ENCODE results near the gene CCDC15.
"Not testable (repeated sequence)": the region's sequence is repeated elsewhere in the genome, so short reads cannot be mapped to it uniquely, and the experiment has no call there.

CCDC15 gene

DNA sequence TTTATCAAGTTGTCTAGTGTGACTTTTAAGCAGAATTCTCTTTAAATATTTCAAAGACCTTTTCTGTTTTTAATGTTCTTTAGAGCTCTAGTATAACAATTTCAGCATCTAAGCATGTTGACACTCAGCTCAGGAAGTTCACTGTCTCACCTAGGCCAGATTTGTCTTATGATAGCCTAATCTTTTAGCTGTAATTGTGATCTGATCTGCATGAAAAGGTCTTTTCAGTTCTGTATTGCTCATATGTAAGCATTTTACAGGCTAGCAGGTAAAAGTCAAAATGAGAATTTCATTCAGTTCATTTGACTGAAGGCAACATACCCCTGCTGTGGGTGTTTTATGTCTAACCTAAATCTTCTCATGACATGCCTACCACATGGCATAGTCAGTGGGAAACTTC lies 62.4 kb downstream of the CCDC15 start:
- no peak for DNase-seq (ENCODE audit: low spot score)
- in situ Hi-C loops (cut with MboI; ENCODE audit: low pct_unique_long_range_greater_than_20kb, low sequenced_read_pairs, unreplicated experiment) = no loop called here
- TF ChIP-seq, protein P1, sequence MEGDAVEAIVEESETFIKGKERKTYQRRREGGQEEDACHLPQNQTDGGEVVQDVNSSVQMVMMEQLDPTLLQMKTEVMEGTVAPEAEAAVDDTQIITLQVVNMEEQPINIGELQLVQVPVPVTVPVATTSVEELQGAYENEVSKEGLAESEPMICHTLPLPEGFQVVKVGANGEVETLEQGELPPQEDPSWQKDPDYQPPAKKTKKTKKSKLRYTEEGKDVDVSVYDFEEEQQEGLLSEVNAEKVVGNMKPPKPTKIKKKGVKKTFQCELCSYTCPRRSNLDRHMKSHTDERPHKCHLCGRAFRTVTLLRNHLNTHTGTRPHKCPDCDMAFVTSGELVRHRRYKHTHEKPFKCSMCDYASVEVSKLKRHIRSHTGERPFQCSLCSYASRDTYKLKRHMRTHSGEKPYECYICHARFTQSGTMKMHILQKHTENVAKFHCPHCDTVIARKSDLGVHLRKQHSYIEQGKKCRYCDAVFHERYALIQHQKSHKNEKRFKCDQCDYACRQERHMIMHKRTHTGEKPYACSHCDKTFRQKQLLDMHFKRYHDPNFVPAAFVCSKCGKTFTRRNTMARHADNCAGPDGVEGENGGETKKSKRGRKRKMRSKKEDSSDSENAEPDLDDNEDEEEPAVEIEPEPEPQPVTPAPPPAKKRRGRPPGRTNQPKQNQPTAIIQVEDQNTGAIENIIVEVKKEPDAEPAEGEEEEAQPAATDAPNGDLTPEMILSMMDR (IDR thresholded peaks at IDR 0.05; ENCODE audit: extremely low read depth, insufficient read depth, missing control alignments) = no peak

DNA sequence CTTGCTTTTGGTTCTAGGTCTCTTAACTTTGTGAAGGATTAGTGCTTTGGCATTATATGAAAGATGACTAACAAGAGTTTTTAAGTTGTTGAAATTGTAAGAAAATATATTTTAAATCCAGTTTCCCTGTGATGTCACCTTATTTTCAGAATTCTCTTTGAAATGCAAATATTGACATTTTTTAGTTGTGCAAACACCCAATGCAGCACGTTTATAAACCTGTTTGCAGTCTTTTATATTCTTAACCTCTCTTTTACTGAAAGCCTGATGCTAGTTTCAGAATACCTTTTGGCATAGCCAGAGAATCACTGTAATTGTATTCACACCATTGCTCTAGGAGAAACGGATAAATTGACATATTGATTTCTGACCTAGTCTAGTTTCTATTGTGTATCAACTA lies 66.3 kb downstream of the CCDC15 start:
- TF ChIP-seq, protein P1 (IDR thresholded peaks at IDR 0.05; ENCODE audit: extremely low read depth, insufficient read depth, missing control alignments) = no peak

DNA sequence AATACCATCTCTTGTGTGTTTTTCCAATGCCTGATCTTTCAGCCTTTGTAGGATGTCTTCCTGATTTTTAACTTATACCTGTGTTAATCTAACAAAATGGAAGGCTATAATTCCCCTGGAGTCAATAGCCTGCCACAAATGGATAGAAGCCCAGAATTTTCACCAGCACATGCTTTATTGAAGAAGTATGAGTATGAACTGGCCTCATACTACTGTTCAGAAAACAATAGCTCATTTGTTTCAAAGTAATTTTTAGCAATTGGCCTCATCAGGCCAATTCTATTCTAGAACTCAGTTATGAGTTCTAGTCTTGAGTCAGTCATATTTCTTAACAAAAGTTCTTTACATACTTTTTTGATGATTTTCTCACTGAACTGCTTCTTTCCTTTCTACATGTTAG lies 68.5 kb downstream of the CCDC15 start:
- in situ Hi-C loops (cut with MboI; ENCODE audit: low pct_unique_long_range_greater_than_20kb, low sequenced_read_pairs, unreplicated experiment) = no loop called here
- no peak for DNase-seq (ENCODE audit: low spot score)
- TF ChIP-seq, protein P1 (IDR thresholded peaks at IDR 0.05; ENCODE audit: extremely low read depth, insufficient read depth, missing control alignments) = no peak

More for the DNA sequence above, 66.3 kb downstream of the CCDC15 start:
- no peak for DNase-seq (ENCODE audit: low spot score)
- in situ Hi-C loops (cut with MboI; ENCODE audit: low pct_unique_long_range_greater_than_20kb, low sequenced_read_pairs, unreplicated experiment) = no loop called here

DNA sequence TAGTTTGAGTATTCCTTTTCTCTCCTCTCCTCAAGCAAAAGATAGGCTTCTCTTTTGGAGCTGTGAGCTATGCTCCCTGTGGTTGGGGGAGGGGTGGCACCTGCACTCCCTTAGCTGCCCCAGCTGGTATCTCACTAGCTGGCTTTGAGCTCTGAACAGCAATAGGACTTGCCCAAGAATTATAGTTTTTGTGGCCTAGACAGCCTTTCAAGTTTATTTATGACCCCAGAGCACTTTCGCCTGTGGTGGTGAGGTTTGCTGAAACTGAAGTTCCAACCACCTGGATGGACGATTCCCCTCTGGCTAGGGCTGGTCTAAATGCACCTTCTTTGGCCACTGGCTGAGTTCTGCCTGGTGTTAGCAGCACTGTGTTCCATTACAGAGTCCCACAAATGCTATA lies 72.0 kb downstream of the CCDC15 start:
- TF ChIP-seq, protein P1 (IDR thresholded peaks at IDR 0.05; ENCODE audit: extremely low read depth, insufficient read depth, missing control alignments) = no peak
- DNase-seq (ENCODE audit: low spot score) = no peak

DNA sequence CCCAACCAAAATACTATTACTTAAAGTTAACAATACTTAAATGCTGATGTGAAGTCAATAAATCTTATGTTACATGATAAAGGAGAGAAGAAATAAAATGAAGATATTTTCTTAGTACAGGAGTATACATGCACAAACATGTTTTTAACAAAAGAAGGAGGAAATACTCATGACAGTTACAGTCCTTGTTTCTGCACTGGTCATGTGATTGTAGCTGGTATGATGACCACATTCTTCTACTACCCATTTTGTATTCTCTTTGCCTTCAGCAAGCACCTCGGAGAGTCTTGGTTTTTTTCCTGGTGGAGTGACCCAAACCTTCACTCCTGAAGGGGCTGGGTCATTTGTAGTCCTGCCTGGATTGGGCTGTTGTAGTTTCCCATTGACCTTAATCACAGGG lies 75.4 kb downstream of the CCDC15 start:
- in situ Hi-C loops (cut with MboI; ENCODE audit: low pct_unique_long_range_greater_than_20kb, low sequenced_read_pairs, unreplicated experiment) = not testable (repeated sequence)

More for the DNA sequence above, 72.0 kb downstream of the CCDC15 start:
- in situ Hi-C loops (cut with MboI; ENCODE audit: low pct_unique_long_range_greater_than_20kb, low sequenced_read_pairs, unreplicated experiment) = no loop called here

DNA sequence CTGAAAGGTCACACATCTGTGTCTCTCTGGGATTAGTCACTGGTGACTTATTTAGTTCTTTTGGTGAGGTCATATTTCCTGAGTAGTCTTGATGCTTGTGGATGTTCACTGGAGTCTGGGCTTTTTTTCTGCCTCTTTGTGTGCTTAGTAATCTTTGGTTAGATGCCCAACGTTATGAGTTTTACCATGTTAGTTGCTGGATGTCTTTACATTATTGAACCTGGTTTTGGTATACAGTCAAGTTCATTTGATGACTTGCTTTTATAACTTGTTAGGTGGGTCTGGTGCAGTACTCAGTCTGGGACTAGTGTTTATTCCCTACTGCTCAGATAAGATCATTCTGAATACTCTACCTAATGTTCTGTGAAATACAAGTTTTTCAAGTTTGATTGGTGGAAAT lies 82.9 kb downstream of the CCDC15 start:
- no peak for DNase-seq (ENCODE audit: low spot score)
- TF ChIP-seq, protein P1 (IDR thresholded peaks at IDR 0.05; ENCODE audit: extremely low read depth, insufficient read depth, missing control alignments) = no peak
- in situ Hi-C loops (cut with MboI; ENCODE audit: low pct_unique_long_range_greater_than_20kb, low sequenced_read_pairs, unreplicated experiment) = no loop called here

More for the DNA sequence above, 75.4 kb downstream of the CCDC15 start:
- DNase-seq (ENCODE audit: low spot score) = not testable (repeated sequence)

DNA sequence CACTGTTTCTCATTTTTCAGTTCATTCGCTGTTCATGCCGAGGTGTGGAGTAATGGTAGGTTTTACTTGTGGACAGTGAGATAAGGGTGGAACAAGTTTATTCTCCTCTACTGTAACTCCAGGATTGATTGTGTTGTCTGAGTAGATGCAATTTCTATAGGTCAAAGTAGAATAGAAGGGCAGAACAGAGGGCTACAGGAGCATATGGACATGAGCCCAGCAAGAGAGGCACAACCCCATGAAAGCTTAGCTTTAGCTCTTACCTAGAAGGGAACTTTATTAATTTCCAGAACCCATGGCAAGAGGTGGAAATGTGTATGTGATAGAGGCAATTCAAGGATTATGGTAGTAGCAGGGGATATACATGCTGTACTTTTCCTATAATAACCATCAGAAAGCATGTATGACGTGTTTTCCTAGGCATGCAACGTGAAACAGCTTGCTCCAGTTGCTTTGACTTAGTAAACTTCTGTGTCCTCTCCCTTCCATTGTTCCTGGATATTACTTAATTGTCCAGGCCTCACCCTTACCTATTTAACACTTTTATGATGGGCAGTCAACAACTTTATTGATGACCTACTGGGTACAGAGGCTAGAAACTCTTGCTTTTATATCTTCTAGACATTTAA lies 95.3 kb downstream of the CCDC15 start:
- TF ChIP-seq, protein P1 (IDR thresholded peaks at IDR 0.05; ENCODE audit: extremely low read depth, insufficient read depth, missing control alignments) = no peak
- no peak for DNase-seq (ENCODE audit: low spot score)
- in situ Hi-C loops (cut with MboI; ENCODE audit: low pct_unique_long_range_greater_than_20kb, low sequenced_read_pairs, unreplicated experiment) = no loop called here
